ENCODE data around the gene C17orf75.
A peak's percentile ranks its signal among the peaks of the same experiment; 100 is the strongest.
"Not testable (repeated sequence)": the region's sequence is repeated elsewhere in the genome, so short reads cannot be mapped to it uniquely, and the experiment has no call there.

C17orf75 gene

GRCh38 chr17:32341857-32342602 lies at the start of gene C17orf75:
Gene C17orf75, minus strand, starts transcription at chr17:32342173. Its CDS starts 34 bp downstream, at chr17:32342139.
- no peak for DNase-seq (ENCODE audit: low read depth)

GRCh38 chr17:32388613-32389459 lies 46.9 kb upstream of the C17orf75 start:
- DNase-seq (ENCODE audit: low read depth), result no peak

GRCh38 chr17:32388128-32388527 lies 46.2 kb upstream of the C17orf75 start:
- not testable (repeated sequence) for DNase-seq (ENCODE audit: low read depth)

GRCh38 chr17:32386844-32387243 lies 44.9 kb upstream of the C17orf75 start:
- DNase-seq (ENCODE audit: low read depth), result peak; percentile 23

GRCh38 chr17:32385971-32386370 lies 44.0 kb upstream of the C17orf75 start:
- DNase-seq (ENCODE audit: low read depth), result no peak

- DNase-seq (ENCODE audit: low read depth), result no peak
Observed at GRCh38 chr17:32385121-32385520, 43.1 kb upstream of the C17orf75 start.

- no peak for DNase-seq (ENCODE audit: low read depth)
Observed at GRCh38 chr17:32383926-32384434, 42.0 kb upstream of the C17orf75 start.

GRCh38 chr17:32382526-32383223 lies 40.7 kb upstream of the C17orf75 start:
- DNase-seq (ENCODE audit: low read depth), result no peak

- no peak for DNase-seq (ENCODE audit: low read depth)
Observed at GRCh38 chr17:32370426-32370825, 28.5 kb upstream of the C17orf75 start.

- no peak for DNase-seq (ENCODE audit: low read depth)
Observed at GRCh38 chr17:32361270-32361669, 19.3 kb upstream of the C17orf75 start.

GRCh38 chr17:32357615-32358014 lies 15.6 kb upstream of the C17orf75 start:
- DNase-seq (ENCODE audit: low read depth), result no peak

- no peak for DNase-seq (ENCODE audit: low read depth)
Observed at GRCh38 chr17:32356750-32357149, 14.8 kb upstream of the C17orf75 start.

GRCh38 chr17:32356378-32356743 lies 14.4 kb upstream of the C17orf75 start:
- DNase-seq (ENCODE audit: low read depth), result no peak

GRCh38 chr17:32355649-32356377 lies 13.8 kb upstream of the C17orf75 start:
- no peak for DNase-seq (ENCODE audit: low read depth)

GRCh38 chr17:32352734-32353133 lies 10.8 kb upstream of the C17orf75 start:
- DNase-seq (ENCODE audit: low read depth), result not testable (repeated sequence)

GRCh38 chr17:32350666-32351418 lies 8.9 kb upstream of the C17orf75 start:
- DNase-seq (ENCODE audit: low read depth), result no peak

GRCh38 chr17:32349854-32350665 lies 8.1 kb upstream of the C17orf75 start, which contains the start of gene ZNF207:
Gene ZNF207, plus strand, starts transcription at chr17:32350157. Its CDS starts 129 bp downstream, at chr17:32350286.
- DNase-seq (ENCODE audit: low read depth), result peak; percentile 79

GRCh38 chr17:32349503-32349853 lies 7.5 kb upstream of the C17orf75 start:
- no peak for DNase-seq (ENCODE audit: low read depth)

- no peak for DNase-seq (ENCODE audit: low read depth)
Observed at GRCh38 chr17:32348483-32348800, 6.5 kb upstream of the C17orf75 start.

GRCh38 chr17:32345951-32346600 lies 4.1 kb upstream of the C17orf75 start:
- DNase-seq (ENCODE audit: low read depth), result no peak
